HepG2 (cell line): ENCODE data around the gene EPM2AIP1. TPM values are rescaled to one million over a fixed set of nuclear protein-coding genes. Genes with fewer than 3 reads are reported as not detected.

Experiments used
- ATAC-seq: fragments of 200-7000 bp; cut with Tn5 transposase; 3 replicates; pipeline ENCODE4 v1.9.1; 2020; ENCODE audit warnings: mild to moderate bottlenecking, moderate library complexity
- BruUV-seq: library from RNA; stranded (reverse); fragments of 400-500 nt; replicated peaks from 2 replicates; lab custom pipeline; 2021; lab: Mats Ljungman, UMichigan
- CTCF ChIA-PET: fragments of 300-600 bp; formaldehyde crosslinking; extraction: SDS; loops from one replicate; lab custom pipeline; 2021; ENCODE audit warnings: low total read pairs, inconsistent platforms, low intra/inter-chr PET ratio; lab: Yijun Ruan, JAX
- POLR2A ChIA-PET: fragments of 350-600 bp; sonication (Branson Sonifier 250); formaldehyde crosslinking; loops from one replicate; lab custom pipeline; 2020; ENCODE audit warnings: antibody characterized with exemption, inconsistent platforms; lab: Yijun Ruan, JAX
- DNase-seq: peaks from one replicate; pipeline ENCODE4 v3.0.0-alpha.2; 2015; ENCODE audit warnings: low spot score
- FAIRE-seq: peaks from 3 replicates; lab custom pipeline; 2011; peaks lifted over from hg19 to GRCh38; lab: Jason Lieb, UNC
- H2AFZ ChIP-seq: one replicate; pipeline ENCODE4 v1.6.1; 2011; ENCODE audit warnings: low read length, inconsistent platforms
- H3K27ac ChIP-seq: fragments of 300-600 bp; 3 replicates; pipeline ENCODE4 v1.8.0; 2011; ENCODE audit warnings: mixed run types, mild to moderate bottlenecking, mixed read lengths, low read length, inconsistent platforms; ENCODE audit not compliant: insufficient read depth; ENCODE audit errors: extremely low read length
- H3K27me3 ChIP-seq, 2 experiments: fragments of 200-600 bp in 1 of 2; 2 replicates in 1 of 2; 3 replicates in 1 of 2; pipeline versions ENCODE4 v1.6.0 to v1.8.0; 2011; ENCODE audit warnings: low read length in 2 of 2, mild to moderate bottlenecking in 2 of 2, moderate library complexity in 2 of 2, inconsistent platforms in 1 of 2; ENCODE audit not compliant: insufficient read depth in 2 of 2, control insufficient read depth in 1 of 2
- H3K36me3 ChIP-seq, 2 experiments: fragments of 200-600 bp in 1 of 2; replicated peaks in 1 of 2; 2 replicates in 1 of 2; 3 replicates in 1 of 2; pipeline versions ENCODE4 v1.5.1 to v1.8.0; 2011; ENCODE audit warnings: low read length in 2 of 2, inconsistent platforms in 1 of 2; ENCODE audit not compliant: insufficient read depth in 2 of 2, control insufficient read depth in 1 of 2
- H3K4me1 ChIP-seq: 2 replicates; pipeline ENCODE4 v1.5.1; 2012; ENCODE audit warnings: low read length, inconsistent platforms; ENCODE audit not compliant: insufficient read depth
- H3K4me2 ChIP-seq: 2 replicates; pipeline ENCODE4 v1.6.0; 2011; ENCODE audit warnings: low read depth, low read length, inconsistent platforms
- H3K4me3 ChIP-seq, 3 experiments: fragments of 200-600 bp in 1 of 3; sonication (generic), shearing (Covaris generic) in 1 of 3; replicated peaks in 1 of 3; 2 replicates each; pipeline ENCODE4 v1.5.1; 2011 to 2016; ENCODE audit warnings: low read length in 3 of 3, inconsistent platforms in 2 of 3, low read depth in 2 of 3, mild to moderate bottlenecking in 2 of 3, control low read depth in 1 of 3, mixed read lengths in 1 of 3; ENCODE audit not compliant: insufficient read depth in 1 of 3
- H3K79me2 ChIP-seq: one replicate; pipeline ENCODE4 v1.6.1; 2011; ENCODE audit warnings: low read length, inconsistent platforms; ENCODE audit not compliant: insufficient read depth
- H3K9ac ChIP-seq: 2 replicates; pipeline ENCODE4 v1.6.0; 2011; ENCODE audit warnings: mild to moderate bottlenecking, low read depth, low read length, inconsistent platforms; ENCODE audit not compliant: insufficient read depth
- H3K9me3 ChIP-seq: 2 replicates; pipeline ENCODE4 v1.5.1; 2012; ENCODE audit warnings: mild to moderate bottlenecking, low read length
- H4K20me1 ChIP-seq: 2 replicates; pipeline ENCODE4 v1.6.0; 2011; ENCODE audit warnings: inconsistent platforms, mild to moderate bottlenecking, low read length, moderate library complexity; ENCODE audit not compliant: insufficient read depth
- CBFB ChIP-seq: sonication (generic); formaldehyde crosslinking; IDR thresholded peaks from 2 replicates; pipeline ENCODE4 v1.4.0; 2020; ENCODE audit warnings: missing genetic modification reagents
- DRAP1 ChIP-seq: IDR thresholded peaks from 2 replicates; pipeline ENCODE4 v1.6.1; 2016; ENCODE audit warnings: missing genetic modification reagents, missing compliant biosample characterization
- GATA4 ChIP-seq: sonication (generic); IDR thresholded peaks from 2 replicates; pipeline ENCODE4 v1.6.1; 2016; ENCODE audit warnings: antibody characterized with exemption, low read depth, borderline replicate concordance
- HMGA1 ChIP-seq: sonication (generic); formaldehyde crosslinking; conservative IDR thresholded peaks from 2 replicates; pipeline ENCODE4 v1.4.0; 2020; ENCODE audit warnings: missing genetic modification reagents
- KAT7 ChIP-seq: IDR thresholded peaks from 2 replicates; pipeline ENCODE4 v1.6.1; 2018; ENCODE audit warnings: borderline replicate concordance, missing compliant biosample characterization
- MBNL3 ChIP-seq: fragments of 250-450 bp; sonication (Bioruptor Pico); conservative IDR thresholded peaks from 2 replicates; pipeline ENCODE4 v1.8.0; 2022; ENCODE audit warnings: mild to moderate bottlenecking, inconsistent platforms
- MEF2D ChIP-seq: sonication (generic); formaldehyde crosslinking; IDR thresholded peaks from 2 replicates; pipeline ENCODE4 v1.5.1; 2020; ENCODE audit warnings: mild to moderate bottlenecking, missing genetic modification reagents
- MEIS2 ChIP-seq: sonication (generic); formaldehyde crosslinking; IDR thresholded peaks from 2 replicates; pipeline ENCODE4 v1.9.0; 2021; ENCODE audit warnings: mild to moderate bottlenecking, missing genetic modification reagents
- MXD4 ChIP-seq: IDR thresholded peaks from 2 replicates; pipeline ENCODE4 v1.6.1; 2016; ENCODE audit warnings: mild to moderate bottlenecking, missing biosample characterization, missing genetic modification reagents
- NR3C1 ChIP-seq: sonication (generic); formaldehyde crosslinking; IDR thresholded peaks from 2 replicates; pipeline ENCODE4 v1.4.0; 2020; ENCODE audit warnings: missing genetic modification reagents
- SALL2 ChIP-seq: sonication (generic); formaldehyde crosslinking; IDR thresholded peaks from 2 replicates; pipeline ENCODE4 v1.8.1; 2023; ENCODE audit warnings: mild to moderate bottlenecking, missing genetic modification reagents, inconsistent platforms
- SNAPC5 ChIP-seq: sonication (generic); formaldehyde crosslinking; IDR thresholded peaks from 2 replicates; pipeline ENCODE4 v1.8.1; 2023; ENCODE audit warnings: mild to moderate bottlenecking, missing genetic modification reagents, borderline replicate concordance
- ZBED4 ChIP-seq: sonication (generic); formaldehyde crosslinking; IDR thresholded peaks from 2 replicates; pipeline ENCODE4 v1.4.0; 2020; ENCODE audit warnings: missing genetic modification reagents, borderline replicate concordance
- ZBTB20 ChIP-seq: sonication (generic); formaldehyde crosslinking; IDR thresholded peaks from 2 replicates; pipeline ENCODE4 v1.8.1; 2023; ENCODE audit warnings: missing genetic modification reagents, low read depth, mild to moderate bottlenecking, borderline replicate concordance
- ZNF496 ChIP-seq: sonication (generic); formaldehyde crosslinking; IDR thresholded peaks from 2 replicates; pipeline ENCODE4 v1.8.1; 2023; ENCODE audit warnings: mild to moderate bottlenecking, moderate library complexity, missing genetic modification reagents; ENCODE audit not compliant: insufficient replicate concordance
- ZNF644 ChIP-seq: IDR thresholded peaks from 2 replicates; pipeline ENCODE4 v1.6.1; 2016; ENCODE audit warnings: low read depth
- ZNF790 ChIP-seq: sonication (generic); formaldehyde crosslinking; IDR thresholded peaks from 2 replicates; pipeline ENCODE4 v1.8.0; 2022; ENCODE audit warnings: missing genetic modification reagents, mild to moderate bottlenecking, borderline replicate concordance
- WGBS: methylation state at CpG from one replicate; pipeline ENCODE4 v1.1.6; 2017; ENCODE audit warnings: low lambda C conversion rate; 5-methylcytosine and 5-hydroxymethylcytosine counted together
- in situ Hi-C: cut with HindIII; loops from 2 replicates; pipeline ENCODE4 v1.10.0; 2017; ENCODE audit warnings: low pct_unique_long_range_greater_than_20kb; ENCODE audit not compliant: extremely low pct_ligation_motif_present
- intact Hi-C: fragments of 100-400 bp; cut with micrococcal nuclease; formaldehyde crosslinking; loops from one replicate; pipeline ENCODE4 v1.10.0; 2022; ENCODE audit not compliant: unreplicated experiment
- polyA plus RNA-seq, 8 experiments: library from polyadenylated mRNA; depleted of rRNA in 3 of 8; stranded (reverse) in 7 of 8; unstranded in 1 of 8; fragments of >200 nt; fragmentation: Illumina TruSeq in 4 of 8; extraction: Trizol in 4 of 8; gene quantifications; 2 replicates each; pipeline versions ENCODE4 v1.2.1 to v1.2.3, GENCODE V29; 2011 to 2016; ENCODE audit warnings: low read depth in 4 of 8, missing spikeins in 1 of 8, mixed read lengths in 1 of 8; ENCODE audit not compliant: insufficient read depth in 1 of 8
- total RNA-seq, 5 experiments: library from RNA; depleted of rRNA; stranded (reverse); fragments of >200 nt; fragmentation: Illumina TruSeq; extraction: Trizol; gene quantifications; 2 replicates each; pipeline ENCODE4 v1.2.3, GENCODE V29; 2016; ENCODE audit warnings: low read depth in 1 of 5

Gene EPM2AIP1
- total and polyA plus RNA-seq, 2 of the 13 experiments (the other 11 are each of a cell fraction or from before 2014, with no cell fraction given), result 10.7 to 23.0 TPM

- 100% methylated on average over 3 of the region's 3 CpGs for WGBS
- H3K27me3 ChIP-seq, result no peaks in the 10 kb centered on the region
- CTCF ChIA-PET, result no interaction called here
- in situ Hi-C loops (loop anchor here (10.0 kb wide), 1 partner anchor 189 kb away; no protein-coding TSS in a partner anchor), intact Hi-C loops (loop anchor here (5.0 kb wide), 1 partner anchor 233 kb away; no protein-coding TSS in a partner anchor)
- peaks cover 28 to 74% of the 10 kb centered on the region in 2 experiments for H3K36me3 ChIP-seq
- no peak for ATAC-seq
- no peak for DNase-seq
- H3K79me2 ChIP-seq, result no peaks in the 10 kb centered on the region
- POLR2A ChIA-PET, result interaction anchor here (1.9 kb wide), 1 partner anchor 33 kb away, joined by 7 read pairs; the partner anchor contains the start of genes EPM2AIP1 and MLH1
- no peak overlapping the region for H2AFZ ChIP-seq
- H3K9me3 ChIP-seq, result 0 out of 2 replicates have a peak, but pooled peaks cover 4% of the 10 kb centered on the region
- H3K4me1 ChIP-seq, result no peaks in the 10 kb centered on the region
- H3K4me2 ChIP-seq, result no peak overlapping the region
- H4K20me1 ChIP-seq, result no peaks in the 10 kb centered on the region
- FAIRE-seq, result no peak
- BruUV-seq, result no TSS peak
- no peak overlapping the region for H3K4me3 ChIP-seq
- H3K27ac ChIP-seq, result no peak overlapping the region
- H3K9ac ChIP-seq, result no peak overlapping the region
- no peak for TF ChIP-seq NR3C1 (CRISPR knock-in tag)
- TF ChIP-seq DRAP1 (CRISPR knock-in tag), result no peak
- no peak for TF ChIP-seq ZNF790 (CRISPR knock-in tag)
- TF ChIP-seq SALL2 (CRISPR knock-in tag), result no peak
- TF ChIP-seq MXD4 (CRISPR knock-in tag), result no peak
- TF ChIP-seq ZNF644, result no peak
- TF ChIP-seq HMGA1 (CRISPR knock-in tag), result no peak
- TF ChIP-seq MBNL3 (CRISPR knock-in tag), result no peak
- no peak for TF ChIP-seq KAT7
- no peak for TF ChIP-seq SNAPC5 (CRISPR knock-in tag)
- no peak for TF ChIP-seq ZBTB20
- TF ChIP-seq GATA4, result no peak
- no peak for TF ChIP-seq ZBED4 (CRISPR knock-in tag)
- TF ChIP-seq ZNF496 (CRISPR knock-in tag), result no peak
- no peak for TF ChIP-seq MEF2D (CRISPR knock-in tag)
- no peak for TF ChIP-seq CBFB (CRISPR knock-in tag)
- no peak for TF ChIP-seq MEIS2 (CRISPR knock-in tag)
These were observed 32.8 kb upstream of the EPM2AIP1 start for GRCh38 chr3:37025561-37026335.
